HG03432 (cell line): ENCODE measurements around the gene SUMO3.

Experiments used
- ATAC-seq: cut with Tn5 transposase; IDR thresholded peaks from one replicate; pipeline ENCODE4 v1.9.1; 2021; ENCODE audit warnings: mild to moderate bottlenecking, moderate library complexity; ENCODE audit not compliant: unreplicated experiment

Gene SUMO3

GRCh38 chr21:44817914-44818639 is at the start of gene SUMO3:
Gene SUMO3 (minus strand): TSS chr21:44818062. CDS start chr21:44817968, 94 bp downstream.
- ATAC-seq = peak; percentile 64

- no peak for ATAC-seq
Measured at GRCh38 chr21:44867464-44867863, 49.6 kb upstream of the SUMO3 start.

GRCh38 chr21:44866780-44867179 is 48.9 kb upstream of the SUMO3 start:
- ATAC-seq = no peak

- no peak for ATAC-seq
Measured at GRCh38 chr21:44865561-44866280, 47.9 kb upstream of the SUMO3 start.

GRCh38 chr21:44862869-44863685 is 45.2 kb upstream of the SUMO3 start:
- no peak for ATAC-seq

GRCh38 chr21:44858791-44859190 is 40.9 kb upstream of the SUMO3 start:
- no peak for ATAC-seq

GRCh38 chr21:44858291-44858690 is 40.4 kb upstream of the SUMO3 start:
- no peak for ATAC-seq

- ATAC-seq = no peak
Measured at GRCh38 chr21:44857127-44857892, 39.4 kb upstream of the SUMO3 start.

GRCh38 chr21:44856131-44856530 is 38.3 kb upstream of the SUMO3 start:
- ATAC-seq = no peak

GRCh38 chr21:44855572-44855971 is 37.7 kb upstream of the SUMO3 start:
- no peak for ATAC-seq

GRCh38 chr21:44854664-44855446 is 37.0 kb upstream of the SUMO3 start:
- no peak for ATAC-seq

GRCh38 chr21:44854391-44854663 is 36.5 kb upstream of the SUMO3 start:
- ATAC-seq = no peak

GRCh38 chr21:44853601-44854390 is 35.9 kb upstream of the SUMO3 start:
- ATAC-seq = no peak

GRCh38 chr21:44850905-44851657 is 33.2 kb upstream of the SUMO3 start:
- no peak for ATAC-seq

- ATAC-seq = no peak
Measured at GRCh38 chr21:44850208-44850800, 32.4 kb upstream of the SUMO3 start.

- ATAC-seq = no peak
Measured at GRCh38 chr21:44849616-44850130, 31.8 kb upstream of the SUMO3 start.

- no peak for ATAC-seq
Measured at GRCh38 chr21:44848821-44849521, 31.1 kb upstream of the SUMO3 start.
